Panc1 (cell line): ENCODE results near the gene RPA3. TPM values are rescaled to one million over a fixed set of nuclear protein-coding genes. Genes with fewer than 3 reads are reported as not detected.
A peak's percentile ranks its signal among the peaks of the same experiment; 100 is the strongest.
"Not testable (repeated sequence)": the region's sequence is repeated elsewhere in the genome, so short reads cannot be mapped to it uniquely, and the experiment has no call there.

ENCODE experiments used
- ATAC-seq: fragments of 200-7000 bp; cut with Tn5 transposase; 2 replicates; pipeline ENCODE4 v1.9.1; 2020; ENCODE audit warnings: mild to moderate bottlenecking, moderate library complexity
- BruUV-seq: library from RNA; stranded (reverse); fragments of 400-500 nt; replicated peaks from 2 replicates; lab custom pipeline; 2021; lab: Mats Ljungman, UMichigan
- CTCF ChIA-PET: fragments of 300-600 bp; sonication (Branson Sonifier 250); formaldehyde crosslinking; loops from one replicate; lab custom pipeline; 2022; ENCODE audit warnings: antibody characterized with exemption; lab: Charles Lee
- POLR2A ChIA-PET: fragments of 300-600 bp; sonication (Branson Sonifier 250); formaldehyde crosslinking; loops from one replicate; lab custom pipeline; 2022; ENCODE audit warnings: antibody characterized with exemption; lab: Charles Lee
- DNase-seq: peaks from one replicate; pipeline ENCODE4 v3.0.0-alpha.2; 2010; ENCODE audit warnings: low read depth, low spot score
- H3K27ac ChIP-seq: 2 replicates; pipeline ENCODE4 v1.5.1; 2011; ENCODE audit warnings: mild to moderate bottlenecking, low read length, inconsistent platforms
- H3K27me3 ChIP-seq: fragments of 200-500 bp; sonication (Bioruptor generic); 2 replicates; pipeline ENCODE4 v1.6.0; 2014; ENCODE audit warnings: low read length, inconsistent platforms; ENCODE audit not compliant: control insufficient read depth, insufficient read depth
- H3K36me3 ChIP-seq: fragments of 200-500 bp; sonication (Bioruptor generic); 2 replicates; pipeline ENCODE4 v1.5.1; 2014; ENCODE audit warnings: inconsistent platforms, mild to moderate bottlenecking, low read length, moderate library complexity; ENCODE audit not compliant: control insufficient read depth, insufficient read depth
- H3K4me1 ChIP-seq: 2 replicates; pipeline ENCODE4 v1.5.1; 2011; ENCODE audit warnings: inconsistent platforms, mild to moderate bottlenecking, low read length, moderate library complexity; ENCODE audit not compliant: control insufficient read depth, insufficient read depth
- H3K4me3 ChIP-seq, 2 experiments: 2 replicates each; pipeline ENCODE4 v1.5.1; 2011 to 2012; ENCODE audit warnings: low read depth in 2 of 2, low read length in 2 of 2, mild to moderate bottlenecking in 2 of 2, inconsistent platforms in 1 of 2, moderate library complexity in 1 of 2
- H3K9me3 ChIP-seq: fragments of 200-500 bp; sonication (Bioruptor generic); 2 replicates; pipeline ENCODE4 v1.5.1; 2014; ENCODE audit warnings: low read depth, mild to moderate bottlenecking, inconsistent platforms, low read length, moderate library complexity; ENCODE audit not compliant: control insufficient read depth, insufficient read depth
- POLR2AphosphoS5 ChIP-seq: IDR thresholded peaks from 2 replicates; pipeline ENCODE4 v1.6.1; 2012; ENCODE audit warnings: mild to moderate bottlenecking, low read depth, low read length, moderate library complexity
- SIN3A ChIP-seq: IDR thresholded peaks from 2 replicates; pipeline ENCODE4 v1.6.1; 2012; ENCODE audit warnings: low read depth, mild to moderate bottlenecking, low read length, moderate library complexity, borderline replicate concordance; ENCODE audit not compliant: insufficient read depth
- TCF7L2 ChIP-seq: IDR thresholded peaks from 2 replicates; pipeline ENCODE4 v1.6.1; 2011; ENCODE audit warnings: mild to moderate bottlenecking, low read depth, low read length, inconsistent platforms
- in situ Hi-C: cut with HindIII; loops from 2 replicates; pipeline ENCODE4 v1.10.0; 2016; ENCODE audit warnings: low sequenced_read_pairs, low pct_unique_long_range_greater_than_20kb
- intact Hi-C: fragments of 100-400 bp; cut with micrococcal nuclease; formaldehyde crosslinking; loops from one replicate; pipeline ENCODE4 v1.10.0; 2022; ENCODE audit not compliant: unreplicated experiment
- total RNA-seq: library from RNA; stranded (reverse); gene quantifications from one replicate; pipeline ENCODE4 v1.2.1, GENCODE V29; 2021; ENCODE audit not compliant: unreplicated experiment
- TF ChIP-seq, protein P1 (sequence below): fragments of 450-650 bp; IDR thresholded peaks from 2 replicates; pipeline ENCODE4 v1.5.1; 2017; ENCODE audit warnings: mild to moderate bottlenecking
- TF ChIP-seq, protein P2 (sequence below), 2 experiments: IDR thresholded peaks; 2 replicates each; pipeline ENCODE4 v1.6.1; 2011 to 2012; ENCODE audit warnings: low read depth in 2 of 2, control low read depth in 1 of 2, low read length in 1 of 2, mild to moderate bottlenecking in 1 of 2, moderate library complexity in 1 of 2; ENCODE audit not compliant: insufficient read depth in 1 of 2

Gene RPA3
- total RNA-seq, 1 experiment from 2014 or later = 93.5 TPM

DNA sequence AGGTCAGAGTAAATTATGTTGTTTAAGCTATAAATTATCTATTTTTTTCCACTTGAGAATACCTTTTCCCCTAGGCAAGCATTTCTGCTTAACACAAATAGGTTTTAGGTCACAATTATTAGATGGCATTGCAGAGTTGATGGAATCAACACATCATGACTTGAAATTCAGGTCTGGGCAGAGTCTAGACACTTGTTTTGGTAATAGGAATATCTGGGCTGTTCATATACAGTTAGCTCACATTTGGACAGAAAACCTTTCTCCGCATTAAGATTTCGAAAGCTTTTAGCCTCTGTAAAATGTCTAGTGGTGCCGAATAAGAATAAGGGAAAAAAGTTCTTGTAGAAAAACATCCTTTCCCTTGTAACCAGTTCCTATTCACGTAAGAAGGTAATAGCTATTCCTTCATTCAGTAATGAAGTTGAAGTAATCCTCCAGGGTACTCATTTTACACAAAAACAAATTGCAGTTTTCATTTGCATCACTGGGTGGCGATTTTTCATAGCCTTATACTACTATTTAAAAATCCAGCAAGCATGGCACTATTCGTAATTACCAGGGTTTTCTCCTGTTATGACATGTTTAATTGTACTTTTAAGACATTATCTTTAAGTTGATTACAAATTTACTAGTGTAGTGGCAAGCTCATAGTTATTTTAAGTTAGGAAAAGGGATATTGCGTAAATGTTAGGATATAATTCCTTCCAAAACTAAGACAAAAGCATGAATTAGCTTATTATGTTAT, 37.0 kb downstream of the RPA3 start:
- CTCF ChIA-PET = interaction anchor here (0.6 to 2.1 kb wide), 7 partner anchors 45 to 615 kb away, joined by 3 to 10 read pairs (median 4); no protein-coding TSS in a partner anchor
- in situ Hi-C loops = no loop called here
- H3K4me3 ChIP-seq = no peak overlapping the region

DNA sequence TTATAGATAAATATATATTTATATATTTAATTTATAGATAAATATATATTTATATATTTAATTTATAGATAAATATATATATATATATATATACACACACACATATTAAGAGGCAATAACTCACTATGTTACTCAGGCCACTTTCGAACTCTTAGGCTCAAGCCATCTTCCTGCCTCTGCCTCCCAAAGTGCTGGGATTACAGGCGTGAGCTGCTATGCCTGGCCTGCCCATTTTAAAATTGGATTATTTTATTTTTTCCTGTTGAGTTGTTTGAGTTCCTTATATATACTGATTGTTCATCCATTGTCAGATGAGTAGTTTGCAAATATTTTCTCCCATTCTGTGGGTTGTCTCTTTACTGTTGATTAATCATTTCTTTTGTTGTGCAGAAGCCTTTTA, 38.8 kb downstream of the RPA3 start:
- DNase-seq, H3K4me3 ChIP-seq, BruUV-seq, ATAC-seq, in situ Hi-C loops, H3K27ac ChIP-seq, H3K27me3 ChIP-seq, CTCF ChIA-PET, POLR2A ChIA-PET, H3K9me3 ChIP-seq, H3K36me3 ChIP-seq: not testable (repeated sequence)
- intact Hi-C loops = loop anchor here (5.0 to 10.0 kb wide), 3 partner anchors 83 to 538 kb away; no protein-coding TSS in a partner anchor
- peaks cover 14% of the 10 kb centered on the region for H3K4me1 ChIP-seq

More for the DNA sequence above, 37.0 kb downstream of the RPA3 start:
- no TSS peak for BruUV-seq
- Histone ChIP-seq H3K9me3 (no peaks in the 10 kb centered on the region), H3K4me1 (peaks cover 14% of the 10 kb centered on the region), H3K27ac (peak overlapping the region; percentile 39; the same call in 1 of the 2 replicates), H3K27me3 (no peaks in the 10 kb centered on the region), H3K36me3 (no peaks in the 10 kb centered on the region)
- POLR2A ChIA-PET = interaction anchor here (0.6 kb wide), 2 partner anchors 34 to 389 kb away, joined by 3 to 4 read pairs; no protein-coding TSS in a partner anchor
- ATAC-seq (peak; percentile 95), DNase-seq (peak; percentile 85)
- intact Hi-C loops = loop anchor here (5.0 to 10.0 kb wide), 3 partner anchors 81 to 536 kb away; no protein-coding TSS in a partner anchor
- TF ChIP-seq, protein P1, sequence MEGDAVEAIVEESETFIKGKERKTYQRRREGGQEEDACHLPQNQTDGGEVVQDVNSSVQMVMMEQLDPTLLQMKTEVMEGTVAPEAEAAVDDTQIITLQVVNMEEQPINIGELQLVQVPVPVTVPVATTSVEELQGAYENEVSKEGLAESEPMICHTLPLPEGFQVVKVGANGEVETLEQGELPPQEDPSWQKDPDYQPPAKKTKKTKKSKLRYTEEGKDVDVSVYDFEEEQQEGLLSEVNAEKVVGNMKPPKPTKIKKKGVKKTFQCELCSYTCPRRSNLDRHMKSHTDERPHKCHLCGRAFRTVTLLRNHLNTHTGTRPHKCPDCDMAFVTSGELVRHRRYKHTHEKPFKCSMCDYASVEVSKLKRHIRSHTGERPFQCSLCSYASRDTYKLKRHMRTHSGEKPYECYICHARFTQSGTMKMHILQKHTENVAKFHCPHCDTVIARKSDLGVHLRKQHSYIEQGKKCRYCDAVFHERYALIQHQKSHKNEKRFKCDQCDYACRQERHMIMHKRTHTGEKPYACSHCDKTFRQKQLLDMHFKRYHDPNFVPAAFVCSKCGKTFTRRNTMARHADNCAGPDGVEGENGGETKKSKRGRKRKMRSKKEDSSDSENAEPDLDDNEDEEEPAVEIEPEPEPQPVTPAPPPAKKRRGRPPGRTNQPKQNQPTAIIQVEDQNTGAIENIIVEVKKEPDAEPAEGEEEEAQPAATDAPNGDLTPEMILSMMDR = peak; percentile 75; the same call in 1 of the 2 replicates
- TF ChIP-seq POLR2AphosphoS5 (no peak), SIN3A (no peak)

DNA sequence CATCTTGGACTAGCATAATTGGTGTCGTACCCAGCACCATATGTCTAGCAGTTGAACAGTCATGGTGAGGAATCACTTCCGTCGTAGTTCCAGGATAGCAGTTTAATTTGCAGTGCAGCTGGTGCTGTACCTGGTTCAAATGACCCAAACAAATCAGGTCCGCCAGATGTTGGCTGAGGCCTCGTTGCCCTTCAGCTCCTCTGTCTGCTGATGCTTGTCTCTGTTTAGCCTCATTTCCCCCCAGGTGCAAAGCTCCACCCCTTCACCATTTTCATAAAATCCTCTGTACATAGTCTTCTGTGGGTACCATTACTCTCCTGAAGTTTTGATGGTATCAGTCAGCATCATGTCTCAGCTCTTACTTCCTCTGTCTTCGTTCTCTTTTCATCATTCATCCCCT, 42.7 kb downstream of the RPA3 start:
- TF ChIP-seq, protein P2, sequence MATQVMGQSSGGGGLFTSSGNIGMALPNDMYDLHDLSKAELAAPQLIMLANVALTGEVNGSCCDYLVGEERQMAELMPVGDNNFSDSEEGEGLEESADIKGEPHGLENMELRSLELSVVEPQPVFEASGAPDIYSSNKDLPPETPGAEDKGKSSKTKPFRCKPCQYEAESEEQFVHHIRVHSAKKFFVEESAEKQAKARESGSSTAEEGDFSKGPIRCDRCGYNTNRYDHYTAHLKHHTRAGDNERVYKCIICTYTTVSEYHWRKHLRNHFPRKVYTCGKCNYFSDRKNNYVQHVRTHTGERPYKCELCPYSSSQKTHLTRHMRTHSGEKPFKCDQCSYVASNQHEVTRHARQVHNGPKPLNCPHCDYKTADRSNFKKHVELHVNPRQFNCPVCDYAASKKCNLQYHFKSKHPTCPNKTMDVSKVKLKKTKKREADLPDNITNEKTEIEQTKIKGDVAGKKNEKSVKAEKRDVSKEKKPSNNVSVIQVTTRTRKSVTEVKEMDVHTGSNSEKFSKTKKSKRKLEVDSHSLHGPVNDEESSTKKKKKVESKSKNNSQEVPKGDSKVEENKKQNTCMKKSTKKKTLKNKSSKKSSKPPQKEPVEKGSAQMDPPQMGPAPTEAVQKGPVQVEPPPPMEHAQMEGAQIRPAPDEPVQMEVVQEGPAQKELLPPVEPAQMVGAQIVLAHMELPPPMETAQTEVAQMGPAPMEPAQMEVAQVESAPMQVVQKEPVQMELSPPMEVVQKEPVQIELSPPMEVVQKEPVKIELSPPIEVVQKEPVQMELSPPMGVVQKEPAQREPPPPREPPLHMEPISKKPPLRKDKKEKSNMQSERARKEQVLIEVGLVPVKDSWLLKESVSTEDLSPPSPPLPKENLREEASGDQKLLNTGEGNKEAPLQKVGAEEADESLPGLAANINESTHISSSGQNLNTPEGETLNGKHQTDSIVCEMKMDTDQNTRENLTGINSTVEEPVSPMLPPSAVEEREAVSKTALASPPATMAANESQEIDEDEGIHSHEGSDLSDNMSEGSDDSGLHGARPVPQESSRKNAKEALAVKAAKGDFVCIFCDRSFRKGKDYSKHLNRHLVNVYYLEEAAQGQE (IDR thresholded peaks at IDR 0.05; ENCODE audit: insufficient read depth in 1 of 2, low read depth in 2 of 2, low read length in 1 of 2) = no peak
- TF ChIP-seq TCF7L2 (no peak), SIN3A (no peak), POLR2AphosphoS5 (no peak)
- TF ChIP-seq, protein P1 = no peak
- Histone ChIP-seq H3K36me3 (no peaks in the 10 kb centered on the region), H3K27me3 (no peaks in the 10 kb centered on the region), H3K27ac (no peak overlapping the region), H3K4me3 (no peak overlapping the region), H3K9me3 (no peaks in the 10 kb centered on the region), H3K4me1 (no peaks in the 10 kb centered on the region; the same call in 1 of the 2 replicates)
- intact Hi-C loops = no loop called here
- BruUV-seq = no TSS peak
- POLR2A ChIA-PET = no interaction called here
- ATAC-seq (no peak), DNase-seq (no peak)
- in situ Hi-C loops = no loop called here
- CTCF ChIA-PET = no interaction called here
